Measurements from ENCODE around the gene NFIX.

NFIX gene

DNA sequence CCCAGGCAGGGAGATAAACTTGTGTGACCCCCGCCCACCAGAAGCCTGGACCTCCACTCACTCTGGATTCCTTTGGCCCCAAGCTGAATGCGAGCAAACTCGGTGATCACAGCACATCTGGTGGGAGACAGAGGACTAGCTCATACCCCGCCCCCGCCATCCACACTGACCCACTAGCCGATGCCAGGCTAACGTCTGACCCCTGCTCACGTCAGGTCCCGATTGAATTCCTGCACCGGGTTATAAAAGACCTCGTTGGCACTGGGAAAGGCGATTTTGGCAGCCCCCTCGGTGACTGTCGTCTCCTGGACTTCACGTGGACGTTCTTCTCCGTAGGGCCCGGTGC lies 120.6 kb downstream of the NFIX start:
- DNase-seq: no peak

DNA sequence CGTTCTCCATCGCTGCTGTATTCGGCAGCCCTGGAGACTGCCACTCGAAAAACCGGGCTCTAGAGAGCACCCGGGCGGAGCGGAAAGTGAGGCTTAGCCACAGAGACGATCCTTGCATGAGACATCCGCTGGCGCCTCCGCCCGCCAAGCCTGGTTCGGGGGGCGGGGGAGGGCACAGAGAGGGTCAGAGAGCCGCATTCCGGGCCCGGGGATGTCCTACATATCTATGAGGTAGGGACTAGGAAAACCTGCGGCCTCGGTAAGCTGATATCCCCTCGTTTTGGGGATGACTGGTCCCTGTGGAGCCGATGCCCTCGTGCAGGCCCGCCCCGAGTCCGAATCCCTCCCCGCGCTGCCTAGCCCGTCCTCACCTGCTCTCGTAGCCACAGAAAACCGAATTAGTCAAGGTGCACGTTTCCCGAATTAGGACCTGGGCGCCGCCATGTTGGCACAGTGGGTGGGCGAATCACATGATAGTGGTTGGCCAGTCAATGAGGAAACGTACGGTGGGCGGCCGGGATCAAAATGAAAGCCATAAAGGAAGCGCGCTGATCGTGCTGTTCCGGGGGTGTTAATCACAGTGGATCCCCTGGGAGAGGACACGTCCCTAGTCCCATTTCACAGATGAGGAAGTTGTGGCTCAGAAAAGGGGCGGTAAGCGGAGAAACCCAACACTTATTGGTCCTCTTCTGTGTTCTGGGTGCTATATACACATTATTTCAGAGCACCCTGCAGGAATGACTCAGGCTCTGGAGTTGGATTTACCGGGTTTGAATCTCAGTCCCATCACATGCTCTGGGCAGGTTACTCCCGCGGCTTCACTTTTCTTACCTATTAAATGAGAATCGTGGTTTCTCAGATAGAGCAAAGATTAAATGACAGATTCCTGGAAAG lies 121.3 kb downstream of the NFIX start, which contains the start of gene TRMT1:
TSS of gene TRMT1 (minus strand) at position 459 of the 894 bp plus-strand sequence. CDS start at position 118, 341 bp downstream.
- peak; percentile 88 for DNase-seq

DNA sequence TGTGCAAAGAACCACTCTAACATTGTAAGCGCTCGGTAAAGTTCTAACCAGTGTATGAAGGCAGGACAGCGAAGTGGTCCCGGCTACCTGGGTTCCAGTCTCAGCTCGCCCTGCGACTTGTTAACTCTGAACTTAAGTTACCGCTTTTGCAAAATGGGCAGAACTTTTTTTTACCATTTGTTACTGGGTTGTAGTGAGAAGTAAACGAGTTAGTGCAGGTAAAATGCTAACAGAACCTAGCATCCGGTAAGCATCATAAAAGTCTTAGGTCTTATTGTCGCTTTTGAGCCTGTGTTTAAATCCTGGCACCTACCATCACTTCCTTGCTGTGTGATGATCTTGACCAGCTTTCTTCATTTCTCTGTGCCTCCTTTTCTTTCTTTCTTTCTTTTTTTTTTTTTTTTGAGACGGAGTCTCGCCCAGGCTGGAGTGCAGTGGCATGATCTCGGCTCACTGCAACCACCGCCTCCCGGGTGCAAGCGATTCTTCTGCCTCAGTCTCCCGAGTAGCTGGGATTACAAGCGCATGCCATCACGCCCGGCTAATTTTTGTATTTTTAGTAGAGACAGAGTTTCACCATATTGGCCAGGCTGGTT lies 122.0 kb downstream of the NFIX start:
- DNase-seq: no peak

DNA sequence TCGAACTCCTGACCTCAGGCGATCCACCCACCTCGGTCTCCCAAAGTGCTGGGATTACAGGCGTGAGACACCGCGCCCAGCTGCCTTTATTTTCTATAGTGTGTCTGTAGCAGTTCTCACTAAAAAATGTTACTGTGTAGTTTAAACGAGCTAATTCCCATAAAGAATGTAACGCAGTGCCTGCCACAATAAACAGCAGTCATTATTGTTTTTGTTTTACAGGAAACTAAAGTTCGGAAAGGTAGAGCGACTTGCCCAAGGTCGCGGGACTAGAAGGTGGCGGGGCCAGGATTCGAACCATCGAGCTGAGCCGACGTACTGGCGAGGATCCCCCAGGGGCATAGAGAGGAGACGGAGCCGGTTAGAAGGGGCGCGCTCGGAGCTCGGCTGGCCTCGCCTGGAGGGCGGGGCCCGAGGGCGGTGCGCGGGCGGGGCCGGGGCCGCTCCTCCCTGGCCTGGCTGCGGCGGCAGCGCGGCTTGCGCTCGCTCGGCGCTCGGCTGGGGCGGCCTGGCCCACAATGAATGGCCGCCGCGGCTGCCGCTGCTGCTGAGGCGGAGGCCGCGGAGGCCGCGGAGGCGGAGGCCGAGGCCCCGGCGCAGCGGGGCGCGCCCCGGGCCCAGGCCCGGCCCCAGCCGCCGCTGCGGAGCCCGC lies 122.6 kb downstream of the NFIX start, which contains the start of gene NACC1:
TSS of gene NACC1 (plus strand) at position 493 of the 652 bp plus-strand sequence. CDS start 16,944 bp downstream, outside the sequence.
- DNase-seq: peak; percentile 79

DNA sequence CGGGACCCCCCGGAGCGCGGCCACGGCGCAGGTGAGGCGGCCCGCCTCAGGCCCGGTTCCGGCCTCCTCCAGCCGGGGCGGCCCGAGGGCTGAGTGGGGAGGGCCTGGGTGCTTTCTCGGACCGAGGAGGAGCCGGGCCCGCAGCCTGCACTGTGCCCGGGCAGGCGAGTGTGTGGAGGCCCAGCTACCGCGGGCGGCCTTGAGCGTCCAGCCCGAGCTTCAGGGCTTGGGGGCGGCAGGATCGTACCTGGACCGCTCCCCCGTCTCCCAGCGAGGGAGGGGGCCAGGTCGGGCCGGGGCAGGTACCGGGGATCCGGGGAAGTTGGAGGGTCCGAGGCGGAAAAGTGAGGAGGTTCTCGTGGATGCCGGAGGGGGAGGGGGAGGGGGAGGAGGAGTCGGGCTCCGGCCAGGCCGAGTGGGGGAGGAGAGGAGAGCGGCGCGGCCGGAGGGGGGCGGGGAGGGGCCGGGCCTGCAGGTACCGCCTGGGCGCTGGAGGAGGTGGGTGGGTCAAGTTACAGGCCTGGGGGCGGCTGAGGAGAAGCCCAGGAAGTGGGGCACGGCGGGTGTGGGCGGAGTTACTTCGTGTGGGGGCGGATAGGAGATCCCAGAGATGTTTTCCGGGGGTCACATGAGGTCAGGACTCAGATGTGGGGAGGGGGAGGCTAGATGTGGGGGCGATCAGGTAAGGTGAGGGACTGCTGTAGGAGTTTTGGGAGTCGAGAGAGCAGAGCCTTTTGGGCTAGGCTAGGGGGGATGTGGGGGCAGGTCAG lies 123.3 kb downstream of the NFIX start:
- no peak for DNase-seq

DNA sequence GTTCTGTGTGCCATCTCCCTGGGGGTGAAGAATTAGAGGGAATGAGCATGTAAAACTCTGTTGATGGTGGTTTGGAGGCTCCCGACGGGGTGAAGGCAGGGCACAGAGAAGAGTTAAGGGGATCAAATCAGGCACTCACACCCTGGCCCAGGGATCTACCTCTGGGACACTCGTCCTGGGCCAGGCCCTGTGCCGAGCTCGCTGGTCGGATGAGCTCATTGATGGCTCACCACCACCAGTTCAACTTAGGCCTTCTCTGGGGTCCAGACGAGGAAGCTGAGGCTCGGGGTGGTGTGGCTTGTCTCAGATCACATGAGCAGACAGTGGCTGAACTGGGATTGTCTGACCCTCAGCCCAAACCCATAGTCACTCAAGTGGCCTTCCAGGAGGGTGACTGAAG lies 124.4 kb downstream of the NFIX start:
- DNase-seq: no peak

DNA sequence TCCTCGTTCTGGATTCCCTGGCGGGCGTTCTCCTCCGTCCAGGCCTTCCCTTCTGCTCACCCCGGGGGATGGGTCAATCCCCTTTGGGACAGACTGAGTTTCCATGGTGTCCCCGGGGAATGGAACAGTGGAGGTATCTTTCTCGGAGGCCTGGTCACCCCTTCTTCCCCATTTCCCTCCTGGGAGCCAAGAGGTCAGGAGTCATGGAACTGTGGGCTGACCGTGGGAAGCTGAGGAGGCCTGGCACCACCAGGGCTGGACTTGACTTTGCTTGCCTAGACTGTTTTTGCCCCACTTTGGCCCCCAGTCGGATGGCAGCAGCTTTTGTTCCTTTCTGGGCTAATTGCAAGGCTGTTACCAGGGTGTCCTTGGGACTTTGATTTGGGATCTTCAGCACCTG lies 124.8 kb downstream of the NFIX start:
- no peak for DNase-seq

DNA sequence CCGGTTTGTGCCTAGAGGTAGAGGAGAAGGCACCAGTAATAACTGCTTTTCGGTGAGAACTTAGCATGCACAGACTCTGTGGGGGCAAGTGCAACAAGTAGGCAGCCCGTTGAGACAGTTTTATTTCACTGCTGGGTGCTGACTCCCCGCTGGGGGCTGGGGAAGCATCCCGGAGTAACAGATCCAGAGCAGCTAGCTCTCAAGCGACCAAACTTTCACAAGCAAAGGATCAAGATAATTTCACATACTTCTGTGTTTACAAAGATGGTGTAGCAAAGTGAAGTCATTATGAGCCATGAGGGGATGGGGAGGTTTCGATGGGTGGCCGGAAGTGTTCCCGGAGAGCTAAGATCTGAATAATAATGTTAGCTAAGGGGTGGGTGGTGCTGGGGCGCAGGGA lies 125.5 kb downstream of the NFIX start:
- no peak for DNase-seq

DNA sequence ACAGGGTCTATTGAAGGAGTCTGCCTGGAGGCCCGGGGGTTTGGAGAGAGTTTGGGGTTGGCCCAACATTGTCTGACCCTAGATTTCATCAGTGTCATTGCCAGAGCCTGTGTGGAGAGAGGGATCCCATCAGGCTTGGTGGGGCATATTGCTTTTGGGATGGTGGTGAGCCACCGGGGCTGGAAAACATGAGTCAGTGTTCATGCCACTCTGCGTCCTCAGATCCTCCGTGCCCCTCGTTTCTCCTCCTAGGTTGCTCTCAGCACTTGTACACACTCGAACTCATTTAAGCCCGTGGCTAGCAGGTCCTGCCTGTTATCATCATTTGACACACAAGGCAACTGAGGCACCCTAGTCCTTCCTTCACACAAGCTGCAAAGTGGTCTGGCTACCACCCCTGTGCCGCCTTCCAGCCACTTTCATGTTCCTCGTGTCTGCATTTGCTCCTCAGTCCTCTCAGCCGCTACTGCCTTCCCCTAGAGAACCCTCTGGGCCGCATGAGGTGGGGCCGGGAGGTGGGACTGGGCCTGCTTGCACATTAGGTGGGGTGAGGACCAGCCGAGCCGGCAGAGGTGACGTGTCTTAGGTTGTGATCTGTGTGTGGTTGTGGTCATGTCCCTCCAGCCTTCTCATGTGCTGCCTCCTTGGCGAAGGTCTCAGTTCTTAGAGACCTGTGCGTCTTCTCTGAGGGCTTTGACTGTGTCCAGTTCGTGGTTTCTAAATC lies 126.4 kb downstream of the NFIX start:
- no peak for DNase-seq

DNA sequence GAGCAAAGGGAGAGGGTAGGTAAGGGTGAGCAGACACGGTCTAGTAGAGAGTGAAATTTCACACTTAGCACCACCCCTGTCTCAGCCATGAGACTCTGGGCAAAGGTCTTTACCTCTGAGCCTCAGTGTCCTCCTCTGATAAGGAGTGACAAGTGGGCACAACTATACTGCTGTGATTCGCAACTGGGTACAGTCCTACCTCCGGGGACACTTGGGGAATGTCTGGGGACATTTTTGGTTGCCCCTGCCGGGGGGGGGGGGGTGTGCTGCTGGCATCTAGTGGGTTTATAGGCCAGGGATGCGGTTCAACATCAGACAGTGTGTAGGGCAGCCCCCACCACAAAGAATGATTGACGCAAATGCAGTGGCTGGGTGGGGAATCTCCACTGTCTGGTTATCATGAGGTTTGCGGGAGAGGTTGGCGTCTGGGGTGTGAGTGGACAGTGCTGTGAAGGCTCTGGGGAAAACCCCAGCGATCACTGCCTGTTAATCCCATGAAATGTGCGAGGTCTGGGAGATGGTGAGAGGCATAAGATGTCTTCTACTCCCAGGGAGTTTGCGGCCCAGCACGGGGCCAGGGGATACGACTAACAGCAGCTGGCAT lies 127.1 kb downstream of the NFIX start:
- no peak for DNase-seq

DNA sequence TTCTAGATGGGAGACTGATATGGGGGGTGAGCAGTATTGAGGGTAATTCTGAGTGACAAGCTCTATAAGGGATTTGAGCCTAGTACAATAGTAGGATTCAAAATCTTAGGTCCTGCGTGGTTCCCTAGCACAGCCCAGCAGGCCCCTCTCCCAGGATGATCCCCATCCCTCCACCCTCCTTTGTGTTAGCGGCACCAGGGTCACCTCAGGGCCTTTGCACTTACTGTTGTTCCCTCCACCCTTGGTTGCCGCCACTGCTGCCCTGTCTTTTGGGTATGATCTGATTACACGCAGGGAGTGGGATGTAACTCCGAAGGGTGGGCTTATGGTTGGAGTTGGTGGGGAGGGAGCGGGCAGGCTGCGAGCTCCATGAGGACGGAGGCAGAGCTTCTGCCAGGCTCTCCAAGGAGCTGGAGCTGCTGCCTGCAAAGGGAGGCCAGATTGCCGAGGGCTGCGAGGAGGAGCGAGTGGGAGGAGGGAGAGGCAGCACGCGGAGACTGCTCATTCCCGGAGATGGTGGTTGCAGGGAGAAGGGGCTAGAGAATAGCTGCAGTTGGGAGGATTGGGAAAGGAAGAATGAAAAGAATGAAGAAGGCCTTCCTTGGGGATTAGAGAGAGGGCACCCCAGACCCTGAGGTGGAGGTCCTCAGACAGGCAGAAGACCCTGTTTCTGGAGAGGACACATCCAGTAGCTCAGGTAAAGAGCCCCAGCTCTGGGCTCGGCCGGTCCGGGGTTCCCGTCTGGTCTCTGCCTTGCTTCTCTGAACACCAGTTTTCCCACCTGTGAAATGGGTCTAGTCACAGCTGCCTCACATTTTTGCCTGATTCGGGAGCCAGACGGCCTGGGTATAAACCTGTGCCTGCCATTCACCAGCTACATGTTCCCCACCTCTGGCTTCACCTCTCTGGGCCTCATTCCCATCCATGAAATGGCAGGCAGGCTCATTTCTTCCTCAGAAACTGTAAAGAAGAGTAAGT lies 128.0 kb downstream of the NFIX start:
- no peak for DNase-seq

DNA sequence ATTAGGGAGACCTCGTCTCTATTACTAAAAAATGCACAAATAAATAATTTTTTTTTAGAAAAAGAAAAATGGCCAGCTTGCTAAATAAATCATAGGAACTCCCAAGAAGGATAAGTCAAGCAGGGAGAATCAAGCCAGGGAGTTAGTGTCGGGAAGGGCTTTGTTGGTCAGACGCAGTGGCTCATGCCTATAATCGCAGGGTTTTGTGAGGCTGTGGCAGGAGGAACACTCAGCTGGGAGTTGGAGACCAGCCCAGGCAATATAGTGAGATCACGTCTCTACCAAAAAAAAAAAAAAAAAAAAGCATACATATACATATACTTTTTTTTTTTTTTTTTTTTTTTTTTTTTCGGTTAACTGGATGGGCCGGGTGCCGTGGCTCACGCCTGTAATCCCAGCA lies 131.8 kb downstream of the NFIX start:
- no peak for DNase-seq

DNA sequence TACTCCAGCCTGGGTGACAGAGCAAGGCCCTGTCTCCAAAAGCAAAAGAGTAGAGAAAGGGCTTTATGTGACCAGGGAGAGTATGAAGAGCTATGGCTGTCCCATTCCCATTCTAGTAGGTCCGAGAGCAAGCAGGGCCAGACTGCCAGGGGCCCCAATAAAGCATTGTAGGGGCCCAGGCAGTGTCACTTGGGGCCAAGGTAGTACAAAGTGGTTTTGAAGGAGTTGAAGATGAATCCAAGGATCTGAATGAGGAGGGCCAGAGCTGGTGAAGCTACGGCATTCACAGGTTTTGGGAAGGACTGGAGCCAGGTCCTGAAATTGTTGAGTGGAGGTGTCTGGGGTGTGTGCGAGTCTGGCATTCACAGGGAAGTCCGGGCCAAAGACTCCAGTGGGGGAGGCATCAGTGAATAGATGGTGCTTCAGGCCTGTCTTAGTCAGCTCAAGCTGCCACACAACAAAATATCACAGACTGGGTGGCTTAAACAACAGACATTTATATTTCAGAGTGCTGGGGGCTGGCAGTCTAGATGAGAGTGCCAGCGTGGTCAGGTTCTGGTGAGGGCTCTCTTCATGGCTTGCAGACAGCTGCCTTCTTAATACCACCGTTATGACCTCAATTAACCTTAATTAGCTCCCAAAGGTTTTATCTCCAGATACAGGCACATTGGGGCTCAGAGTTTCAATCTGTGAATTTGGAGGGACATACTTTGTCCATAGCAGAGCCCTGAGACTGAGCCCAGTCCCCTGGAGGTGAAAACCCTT lies 132.7 kb downstream of the NFIX start:
- no peak for DNase-seq

DNA sequence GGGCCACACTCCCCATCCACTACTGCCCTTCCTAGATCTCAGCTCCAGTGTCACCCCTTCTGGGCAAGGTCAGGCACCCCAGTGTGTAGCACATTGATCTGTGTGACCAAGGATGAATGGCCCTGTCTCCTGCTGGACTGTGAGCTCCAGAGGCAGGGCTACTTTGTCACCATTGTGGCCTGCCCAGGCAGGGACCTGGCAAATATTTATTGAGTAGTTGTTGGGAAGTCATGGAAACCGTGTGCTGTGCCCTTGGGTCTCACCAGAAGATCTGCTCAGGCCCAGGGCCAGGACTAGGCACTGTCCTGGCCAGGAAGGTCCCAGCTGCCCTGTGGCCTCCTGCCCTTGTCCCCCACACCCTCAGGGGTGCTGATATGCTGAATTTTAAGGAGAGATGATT lies 133.3 kb downstream of the NFIX start:
- DNase-seq: no peak

DNA sequence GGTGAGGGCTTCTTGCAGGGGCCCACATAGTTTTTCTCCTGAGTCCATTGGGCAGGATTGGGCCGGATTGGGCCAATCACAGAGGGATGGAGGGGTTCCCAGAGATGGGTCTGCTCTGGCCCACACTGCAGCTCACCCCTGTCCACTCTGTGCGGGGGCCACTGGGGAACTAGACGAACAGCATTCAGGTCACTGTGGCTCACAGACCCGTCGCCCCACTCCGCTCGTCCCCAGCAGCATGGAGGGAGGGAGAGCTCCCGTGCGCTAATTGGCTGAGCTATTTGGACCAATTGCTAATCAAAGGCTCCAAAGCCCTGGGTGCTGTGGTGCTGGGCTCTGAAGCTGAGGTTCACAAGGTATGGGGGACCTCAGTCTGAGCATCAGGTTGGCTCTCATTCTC lies 134.1 kb downstream of the NFIX start:
- DNase-seq: no peak

DNA sequence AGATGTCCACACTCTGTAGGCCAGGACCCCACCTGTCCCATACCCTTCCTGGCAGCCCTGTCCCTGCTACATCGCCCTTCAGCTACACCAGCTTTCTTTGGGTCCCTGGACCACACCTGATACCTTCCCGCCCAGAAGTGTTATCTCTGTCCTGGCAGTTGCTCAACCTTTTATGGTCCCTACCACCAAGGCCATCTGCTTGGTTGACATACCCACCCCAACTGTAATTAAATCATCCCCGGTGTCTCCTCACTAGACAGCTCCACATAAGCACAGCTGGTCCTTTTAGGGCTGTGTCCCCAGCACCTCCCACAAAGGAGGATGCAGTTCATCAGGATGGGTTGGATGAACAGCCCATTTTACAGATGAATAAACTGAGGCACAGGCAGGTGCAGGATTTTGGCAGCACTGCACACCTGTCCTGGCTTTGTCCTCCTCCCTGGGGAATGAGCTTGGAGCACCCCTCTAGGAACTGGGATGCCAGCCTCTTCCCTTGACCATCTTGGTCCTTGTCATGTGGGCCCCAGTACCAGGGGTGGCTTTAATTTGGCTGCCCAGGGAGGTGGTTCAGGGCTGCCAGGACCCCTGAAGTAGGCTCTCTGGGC lies 135.7 kb downstream of the NFIX start:
- DNase-seq: no peak

DNA sequence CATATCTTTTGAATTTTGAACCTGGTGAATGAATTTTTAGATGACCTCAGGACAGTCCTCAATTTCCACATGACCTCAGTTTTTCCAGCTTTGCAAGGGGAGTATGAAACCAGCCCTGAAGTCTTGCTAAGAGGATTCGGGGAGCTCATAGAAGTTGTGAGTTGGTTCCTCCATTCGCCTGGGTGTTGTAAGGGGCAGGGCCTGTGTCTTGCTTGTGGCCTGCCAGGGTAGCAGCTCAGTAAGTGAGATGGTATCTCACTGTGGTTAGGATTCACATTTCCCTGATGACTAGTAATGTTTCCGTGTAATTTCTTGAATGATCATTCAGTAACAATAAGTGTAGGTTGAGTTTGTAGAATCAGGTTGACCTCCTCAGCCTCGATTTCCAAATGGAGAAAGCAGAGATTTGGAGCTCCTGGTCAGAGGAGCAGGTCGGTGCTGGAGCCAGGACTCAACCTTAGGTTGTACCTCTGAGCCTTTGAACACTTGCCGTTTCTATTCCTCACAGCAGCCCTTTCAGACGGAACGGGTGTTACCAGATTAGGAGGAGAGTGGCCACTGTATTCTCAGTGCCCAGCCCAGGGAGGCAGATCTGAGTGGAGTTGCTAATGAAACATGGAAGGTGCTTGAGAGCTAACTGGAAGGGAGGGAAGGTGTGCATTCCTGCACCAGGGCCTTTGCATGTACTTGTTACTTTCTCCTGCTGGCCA lies 137.4 kb downstream of the NFIX start:
- no peak for DNase-seq

DNA sequence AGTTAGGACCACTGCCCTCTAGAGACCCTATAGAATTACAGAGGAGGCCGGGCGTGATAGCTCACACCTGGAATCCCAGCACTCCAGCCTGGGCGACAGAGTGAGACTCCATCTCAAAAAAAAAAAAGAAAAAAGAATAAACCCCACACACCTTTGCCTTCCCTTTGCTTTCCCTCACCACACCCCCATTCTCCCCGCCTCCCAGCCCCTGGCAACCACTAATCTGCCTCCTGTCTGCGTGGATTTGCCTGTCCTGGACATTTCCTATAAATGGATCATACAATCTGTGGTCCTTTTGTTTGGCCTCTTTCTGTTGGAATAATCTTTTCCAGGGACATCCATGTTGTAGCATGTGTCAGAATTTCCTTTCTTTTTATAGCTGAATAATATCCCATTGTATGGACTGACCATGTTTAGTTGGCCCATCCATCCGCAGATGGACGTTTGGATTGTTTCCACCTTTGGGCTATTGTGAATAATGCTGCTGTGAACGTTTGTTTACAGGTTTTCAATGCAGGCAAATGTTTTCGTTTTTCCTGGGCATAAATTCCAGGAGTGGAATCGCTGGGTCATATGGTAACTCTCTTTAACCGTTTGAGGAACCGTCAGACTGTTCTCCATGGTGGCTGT lies 138.1 kb downstream of the NFIX start:
- DNase-seq: no peak

Measured in effector CD4-positive, alpha-beta T cell (primary cell).